Thymus (tissue), 11 donors: ENCODE results near the gene NEK9. TPM values are rescaled to one million over a fixed set of nuclear protein-coding genes. Genes with fewer than 3 reads are reported as not detected.

ENCODE experiments used
- DNase-seq, 9 donors: peaks; one replicate each; pipeline ENCODE4 v3.0.0-alpha.2; 2013; ENCODE audit warnings: low spot score in 9 of 9, low read depth in 6 of 9, missing footprints in 1 of 9
- H3K27ac ChIP-seq, 2 donors: one replicate each; pipeline ENCODE4 v1.5.1; 2013; ENCODE audit warnings: control low read depth in 1 of 2, low read depth in 1 of 2, low read length in 1 of 2, mild to moderate bottlenecking in 1 of 2, moderate library complexity in 1 of 2
- H3K27me3 ChIP-seq, 2 donors: one replicate each; pipeline ENCODE4 v1.5.1; 2013; ENCODE audit warnings: low read length in 1 of 2; ENCODE audit not compliant: control insufficient read depth in 2 of 2, insufficient read depth in 1 of 2
- H3K36me3 ChIP-seq, 2 donors: one replicate each; pipeline ENCODE4 v1.5.1; 2013; ENCODE audit warnings: low read length in 1 of 2, mild to moderate bottlenecking in 1 of 2, moderate library complexity in 1 of 2; ENCODE audit not compliant: control insufficient read depth in 2 of 2, insufficient read depth in 2 of 2
- H3K4me1 ChIP-seq, 2 donors: one replicate each; pipeline ENCODE4 v1.5.1; 2013; ENCODE audit warnings: low read length in 2 of 2; ENCODE audit not compliant: control insufficient read depth in 2 of 2, insufficient read depth in 2 of 2
- H3K4me3 ChIP-seq, 2 donors: one replicate each; pipeline ENCODE4 v1.5.1; 2013; ENCODE audit warnings: low read length in 2 of 2, control low read depth in 1 of 2, mild to moderate bottlenecking in 1 of 2
- H3K9me3 ChIP-seq, 2 donors: one replicate each; pipeline ENCODE4 v1.5.1; 2013; ENCODE audit warnings: low read length in 1 of 2, mild to moderate bottlenecking in 1 of 2; ENCODE audit not compliant: control insufficient read depth in 2 of 2, insufficient read depth in 1 of 2
- WGBS: extraction: QIAGEN DNeasy Blood & Tissue Kit; methylation state at CpG from one replicate; pipeline ENCODE4 v1.1.7; 2013; 5-methylcytosine and 5-hydroxymethylcytosine counted together
- polyA plus RNA-seq: library from polyadenylated mRNA; stranded (reverse); fragments of 200-250 nt; gene quantifications from one replicate; pipeline ENCODE4 v1.2.3, GENCODE V29; 2013
- total RNA-seq: library from RNA; stranded (reverse); fragments of 120-200 nt; gene quantifications from one replicate; pipeline ENCODE4 v1.2.4, GENCODE V29; 2013
- donor health status: healthy.

NEK9 gene
- total and polyA plus RNA-seq, 2 donors: 17.6 to 62.1 TPM

GRCh38 chr14:75030147-75030546, 96.7 kb downstream of the NEK9 start:
- H3K36me3 ChIP-seq: peaks cover 3 to 31% of the 10 kb centered on the region in 2 donors
- no peak overlapping the region for H3K4me3 ChIP-seq

More at GRCh38 chr14:75030147-75030546, 96.7 kb downstream of the NEK9 start:
- H3K27ac ChIP-seq: no peak overlapping the region
- H3K27me3 ChIP-seq: no peaks in the 10 kb centered on the region
- no peaks in the 10 kb centered on the region for H3K4me1 ChIP-seq
- WGBS: 0% methylated on average over 1 of the region's 1 CpG
- DNase-seq: no peak
- no peaks in the 10 kb centered on the region for H3K9me3 ChIP-seq

Other genes with a start within 250 kb of the NEK9 start
- gene DLST, start 245.1 kb downstream of the NEK9 start, total RNA-seq: 29.8 TPM
- gene DLST, start 245.1 kb downstream of the NEK9 start, polyA plus RNA-seq: 49.4 TPM
- gene RPS6KL1, start 203.8 kb downstream of the NEK9 start, total RNA-seq: 3.4 TPM
- 0.91 TPM for gene RPS6KL1, start 203.8 kb downstream of the NEK9 start, polyA plus RNA-seq
- gene PGF, start 171.5 kb downstream of the NEK9 start, total RNA-seq: 7.0 TPM
- gene PGF, start 171.5 kb downstream of the NEK9 start, polyA plus RNA-seq: 7.5 TPM
- 52.7 TPM for gene EIF2B2, start 124.1 kb downstream of the NEK9 start, total RNA-seq
- 28.3 TPM for gene EIF2B2, start 124.1 kb downstream of the NEK9 start, polyA plus RNA-seq
- gene MLH3, start 75.6 kb downstream of the NEK9 start, total RNA-seq: 22.8 TPM
- 20.5 TPM for gene MLH3, start 75.6 kb downstream of the NEK9 start, polyA plus RNA-seq
- gene ACYP1, start 63.0 kb downstream of the NEK9 start, total RNA-seq: 24.8 TPM
- gene ACYP1, start 63.0 kb downstream of the NEK9 start, polyA plus RNA-seq: 49.9 TPM
- 1.7 TPM for gene ZC2HC1C, start 57.4 kb downstream of the NEK9 start, total RNA-seq
- 7.2 TPM for gene ZC2HC1C, start 57.4 kb downstream of the NEK9 start, polyA plus RNA-seq
- 146 TPM for gene TMED10, start 49.6 kb upstream of the NEK9 start, total RNA-seq
- gene TMED10, start 49.6 kb upstream of the NEK9 start, polyA plus RNA-seq: 122 TPM
- gene FOS, start 151.8 kb upstream of the NEK9 start, total RNA-seq: 143 TPM
- 253 TPM for gene FOS, start 151.8 kb upstream of the NEK9 start, polyA plus RNA-seq